Activated CD8-positive, alpha-beta memory T cell treated with anti-CD3 and anti-CD28 coated beads for 36 hours (primary cell): ENCODE measurements around the gene PRR29. TPM values are rescaled to one million over a fixed set of nuclear protein-coding genes. Genes with fewer than 3 reads are reported as not detected.
"Not testable (repeated sequence)": the region's sequence is repeated elsewhere in the genome, so short reads cannot be mapped to it uniquely, and the experiment has no call there.

ENCODE experiments used
- CTCF ChIA-PET: fragments of 350-600 bp; sonication (Branson Sonifier 250); formaldehyde crosslinking; loops from one replicate; lab custom pipeline; 2021; ENCODE audit warnings: antibody characterized with exemption; lab: Charles Lee
- POLR2A ChIA-PET: fragments of 350-600 bp; sonication (Branson Sonifier 250); formaldehyde crosslinking; loops from one replicate; lab custom pipeline; 2021; ENCODE audit warnings: antibody characterized with exemption; lab: Charles Lee
- total RNA-seq, 2 experiments: library from RNA; stranded (reverse); gene quantifications; one replicate each; pipeline ENCODE4 v1.2.3, GENCODE V29; 2021

Gene PRR29
- total RNA-seq, 2 experiments from 2014 or later, result 0.59 to 0.67 TPM

DNA sequence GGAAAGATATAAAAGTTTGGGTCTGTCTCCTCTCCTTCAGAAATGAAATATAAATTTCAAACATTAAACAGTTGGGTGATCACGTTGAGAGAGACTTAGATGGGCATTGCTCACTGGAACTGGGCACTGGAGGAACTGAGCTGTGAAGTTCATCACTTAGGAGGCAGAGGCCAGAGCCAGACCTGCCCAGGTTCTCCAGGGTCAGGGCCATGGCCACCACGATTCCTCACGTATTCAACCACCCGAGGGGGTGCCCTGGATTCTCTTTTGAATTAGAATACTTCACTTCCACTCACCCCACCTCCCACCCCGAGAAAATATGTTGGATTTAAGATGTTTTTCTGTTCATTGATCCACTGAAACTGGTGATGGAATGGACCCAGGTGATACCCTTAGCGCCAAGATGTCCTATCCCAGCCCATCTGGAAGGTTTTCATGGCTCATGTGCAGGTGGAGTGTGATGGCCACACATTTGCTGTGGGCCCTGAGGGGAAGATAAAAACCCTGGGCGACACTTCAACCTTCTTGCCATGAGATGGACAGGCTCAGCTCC lies 6.1 kb downstream of the PRR29 start:
- CTCF ChIA-PET, result interaction anchor here (1.3 kb wide), 1 partner anchor 23 kb away, joined by 3 read pairs; no protein-coding TSS in a partner anchor
- POLR2A ChIA-PET, result no interaction called here

DNA sequence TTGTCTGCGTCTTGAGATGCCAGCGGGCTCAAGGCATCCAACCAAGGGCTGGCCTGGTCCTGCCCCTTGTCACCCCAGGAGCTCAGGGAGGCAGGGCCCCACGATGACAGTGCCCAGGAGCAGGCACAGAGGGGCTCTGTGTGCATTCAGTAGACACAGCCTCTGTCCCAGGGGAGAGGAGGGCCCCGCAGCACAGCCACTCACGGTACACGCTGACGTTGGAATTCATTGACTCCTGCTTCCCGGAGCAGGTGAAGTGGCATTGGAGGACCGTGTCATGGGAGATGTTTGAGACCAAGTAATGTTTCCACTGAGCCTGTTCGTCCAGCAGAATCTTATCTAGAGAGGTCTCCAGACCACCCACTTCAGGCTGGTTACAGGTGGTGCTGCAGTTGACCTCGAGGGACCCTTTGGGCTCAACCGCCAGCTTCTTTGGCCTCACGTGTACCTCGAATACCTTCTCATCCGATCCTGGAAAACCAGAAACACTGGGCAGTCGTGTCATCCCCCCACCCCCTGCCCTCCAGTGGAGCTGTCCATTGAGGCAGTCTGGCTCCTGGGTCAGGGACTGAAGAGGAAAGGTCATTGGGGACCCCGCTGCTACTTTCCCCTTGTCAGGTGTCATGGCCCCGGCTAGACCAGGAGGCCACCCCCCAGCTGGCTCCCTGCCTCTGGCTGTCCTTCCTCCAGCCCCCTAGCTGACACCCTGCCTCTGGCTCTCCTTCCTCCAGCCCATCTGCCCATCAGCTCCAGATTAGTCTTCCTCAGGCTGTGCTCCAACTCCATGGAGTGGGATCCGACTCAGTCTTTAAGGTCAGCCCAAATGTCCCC lies 7.0 kb downstream of the PRR29 start:
- ChIA-PET POLR2A (no interaction called here), CTCF (interaction anchor here (1.3 kb wide), 2 partner anchors 20 to 24 kb away, joined by 3 read pairs; no protein-coding TSS in a partner anchor)

DNA sequence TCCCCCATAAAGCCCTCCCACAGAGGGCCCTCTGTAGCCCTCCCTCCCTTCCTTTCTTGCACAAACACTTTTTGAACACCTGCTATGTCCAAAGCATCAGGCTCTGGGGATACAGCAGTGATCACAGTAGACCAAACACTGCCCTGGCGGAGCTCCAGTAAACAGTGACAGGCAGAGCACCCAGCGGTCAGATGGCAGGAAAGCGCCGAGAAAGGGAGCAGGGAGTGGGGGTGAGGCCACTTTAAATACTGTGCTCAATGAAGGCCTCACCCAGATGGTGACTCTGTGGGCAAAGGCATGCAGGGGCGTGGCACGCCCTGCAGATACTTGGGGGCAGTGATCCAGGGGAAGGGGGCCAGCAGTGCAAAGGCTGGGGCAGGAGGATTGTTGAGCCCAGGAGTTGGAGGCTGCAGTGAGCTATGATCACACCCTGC lies 7.6 kb downstream of the PRR29 start:
- ChIA-PET POLR2A (no interaction called here), CTCF (interaction anchor here (1.3 to 2.2 kb wide), 2 partner anchors 15 to 20 kb away, joined by 3 to 8 read pairs; partner anchors contain the start of gene ICAM2)

DNA sequence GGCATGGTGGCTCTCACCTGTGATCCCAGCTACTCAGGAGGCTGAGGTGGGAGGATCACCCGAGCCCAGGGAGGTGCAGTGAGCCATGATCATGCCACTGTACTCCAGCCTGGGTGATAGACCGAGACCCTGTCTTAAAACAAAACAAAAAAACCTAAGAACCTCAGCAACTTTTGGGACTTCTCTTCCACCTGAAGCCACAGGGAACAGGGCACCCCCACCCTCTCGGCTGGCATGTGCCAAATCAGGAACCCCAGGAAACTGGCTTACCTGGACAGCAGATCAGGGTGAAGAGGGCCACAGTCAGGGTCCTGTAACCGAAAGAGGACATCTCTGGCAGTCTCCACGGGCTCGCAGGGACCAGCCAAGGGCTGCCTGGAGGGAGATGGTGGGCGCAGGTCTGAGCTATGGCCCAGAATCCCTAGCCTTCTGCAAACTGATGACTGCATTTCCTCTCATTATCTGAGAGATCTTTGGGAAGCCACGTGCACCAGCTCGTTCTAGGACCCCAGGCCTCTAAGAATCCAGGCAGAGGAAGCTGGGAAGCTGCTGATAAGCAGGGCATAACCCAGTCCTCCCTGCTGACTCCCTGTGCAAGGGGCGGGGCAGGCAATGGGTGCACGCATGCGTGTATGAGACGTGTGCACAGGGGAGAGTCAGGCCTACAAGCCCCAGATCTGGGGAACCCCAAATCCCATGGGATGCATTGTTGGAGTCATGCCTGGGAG lies 8.4 kb downstream of the PRR29 start:
- POLR2A ChIA-PET, result no interaction called here
- CTCF ChIA-PET, result interaction anchor here (1.1 to 2.2 kb wide), 3 partner anchors 14 to 87 kb away, joined by 3 to 8 read pairs (median 4); partner anchors contain the start of gene ICAM2

DNA sequence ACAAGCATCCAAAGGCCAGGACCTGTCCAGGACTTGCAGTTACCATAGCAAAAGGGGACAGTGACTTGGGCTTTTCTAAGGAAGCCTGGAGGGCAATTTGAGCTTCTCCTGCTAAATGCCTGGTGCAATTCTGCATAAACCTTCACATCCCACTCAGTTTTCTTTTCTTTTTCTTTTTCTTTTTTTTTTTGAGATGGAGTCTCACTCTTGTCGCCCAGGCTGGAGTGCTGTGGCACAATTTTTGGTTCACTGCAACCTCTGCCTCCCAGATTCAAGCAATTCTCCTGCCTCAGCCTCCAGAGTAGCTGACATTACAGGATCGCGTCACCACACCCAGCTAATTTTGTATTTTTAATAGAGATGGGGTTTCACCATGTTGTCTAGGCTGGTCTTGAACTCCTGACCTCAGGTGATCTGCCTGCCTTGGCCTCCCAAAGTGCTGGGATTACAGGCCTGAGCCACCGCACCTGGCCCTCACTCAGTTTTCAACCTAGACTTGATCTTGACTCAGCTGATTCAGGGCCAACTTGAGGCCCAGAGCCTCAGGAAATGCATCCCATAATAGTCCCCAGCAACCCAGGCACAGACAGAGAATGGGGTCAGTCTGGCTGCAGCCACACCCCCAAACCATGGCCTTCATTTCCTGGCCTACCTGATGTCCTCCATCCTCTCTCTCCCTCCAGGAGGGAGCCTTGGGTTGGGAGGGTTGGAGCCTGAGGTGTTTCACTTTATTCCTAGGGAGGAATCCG lies 9.1 kb downstream of the PRR29 start:
- POLR2A ChIA-PET, result not testable (repeated sequence)
- CTCF ChIA-PET, result interaction anchor here (0.6 to 2.2 kb wide), 4 partner anchors 13 to 88 kb away, joined by 3 to 8 read pairs (median 4); partner anchors contain the start of gene ICAM2

DNA sequence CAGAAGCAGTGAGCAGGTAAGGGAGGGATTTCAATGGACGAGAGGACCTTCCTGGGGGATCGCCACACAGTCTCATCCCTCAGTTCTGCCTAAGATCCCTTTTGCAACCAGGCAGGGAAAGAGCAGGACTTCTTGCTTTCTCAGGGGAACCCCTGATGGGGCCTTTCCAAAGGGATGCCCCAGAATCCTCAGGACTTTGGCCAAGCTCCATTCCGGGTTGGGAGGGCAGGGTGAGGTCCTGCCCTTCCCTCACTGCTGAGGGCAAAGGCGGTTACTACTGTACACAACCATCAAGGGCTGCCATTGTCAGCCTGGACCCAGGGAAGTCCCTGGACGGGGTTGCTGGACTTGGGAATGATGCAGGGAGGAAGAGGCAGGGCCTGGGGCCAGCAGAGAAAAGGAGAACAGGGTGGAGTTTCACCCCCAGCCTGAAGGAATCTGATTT lies 9.7 kb downstream of the PRR29 start:
- ChIA-PET POLR2A (no interaction called here), CTCF (interaction anchor here (0.6 to 2.2 kb wide), 3 partner anchors 12 to 88 kb away, joined by 3 to 8 read pairs (median 4); partner anchors contain the start of gene ICAM2)

DNA sequence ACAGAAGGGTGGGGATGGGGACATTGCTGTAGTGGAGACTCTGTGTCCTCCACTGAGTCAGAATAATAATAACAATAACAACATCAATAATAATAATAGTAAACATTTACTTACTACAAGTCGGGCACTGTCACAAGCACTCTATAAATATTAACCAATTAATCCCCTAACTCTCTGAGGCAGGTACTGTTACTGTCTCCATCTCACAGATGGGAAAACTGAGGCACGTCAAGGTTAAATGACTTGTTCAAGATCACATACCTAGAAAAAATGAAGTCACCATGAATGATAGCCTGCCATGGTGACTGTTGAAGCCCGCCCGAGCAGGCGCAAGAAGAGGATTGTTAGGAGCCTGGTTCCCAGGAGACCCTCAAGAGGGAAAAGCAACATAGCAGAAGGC lies 10.2 kb downstream of the PRR29 start:
- ChIA-PET CTCF (interaction anchor here (1.5 kb wide), 1 partner anchor 123 kb away, joined by 3 read pairs; no protein-coding TSS in a partner anchor), POLR2A (no interaction called here)

DNA sequence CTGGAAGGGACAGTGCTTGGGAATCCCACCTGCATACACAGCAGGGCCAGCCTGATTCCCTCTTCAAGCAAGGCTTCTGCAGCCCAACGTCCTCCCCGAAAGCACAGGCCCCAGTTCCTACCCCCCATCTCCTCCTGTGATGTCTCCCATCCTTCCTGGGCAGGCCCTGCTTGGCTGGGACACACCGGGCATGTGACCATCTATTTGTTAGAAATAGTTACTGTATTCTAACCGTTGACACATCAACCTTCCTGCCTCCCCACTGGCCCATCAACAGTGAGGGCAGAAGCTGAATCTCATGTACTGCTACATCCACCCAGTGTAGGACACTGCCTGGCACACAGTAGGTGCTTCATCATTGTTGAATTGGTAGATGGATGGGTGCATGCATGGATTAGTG lies 10.7 kb downstream of the PRR29 start:
- ChIA-PET POLR2A (no interaction called here), CTCF (interaction anchor here (1.5 kb wide), 1 partner anchor 123 kb away, joined by 3 read pairs; no protein-coding TSS in a partner anchor)

DNA sequence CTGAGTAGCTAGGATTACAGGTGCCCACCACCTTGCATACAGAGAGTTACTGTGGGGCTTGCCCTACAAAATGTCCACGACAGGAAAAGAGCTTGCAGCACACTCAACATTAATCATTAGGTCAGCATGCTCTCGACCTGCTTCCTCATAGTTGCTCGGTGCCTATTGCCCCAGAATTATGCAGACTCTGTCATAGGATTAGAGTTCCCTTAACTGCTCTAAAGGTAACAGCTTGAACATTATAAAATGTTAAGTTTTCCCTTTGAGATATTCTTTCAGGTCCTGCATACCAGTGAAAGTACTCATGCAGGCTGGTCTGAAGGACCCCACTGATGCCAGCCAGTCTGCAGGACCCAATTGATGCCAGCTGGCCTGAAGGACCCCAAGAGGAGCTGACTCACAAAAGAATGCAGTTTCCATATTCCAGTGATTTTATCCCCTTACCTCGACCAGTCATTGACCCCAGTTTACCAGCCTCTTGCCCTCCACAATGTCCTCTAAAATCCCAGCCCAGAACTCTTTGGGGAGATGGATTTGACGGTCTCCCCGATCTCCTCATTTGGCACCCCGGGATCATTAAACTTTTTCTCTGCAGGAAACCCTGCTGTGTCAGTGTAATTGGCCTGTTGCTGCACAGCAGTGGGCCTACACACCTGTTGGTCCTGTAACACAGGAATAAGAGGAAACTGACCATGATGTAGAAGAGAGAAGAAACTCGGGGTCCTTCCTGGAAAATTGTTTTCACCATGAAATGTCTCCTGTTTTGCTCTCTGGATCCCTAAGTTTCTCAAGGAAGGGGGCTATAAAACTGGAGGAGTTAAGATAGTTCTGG lies 11.6 kb downstream of the PRR29 start:
- ChIA-PET CTCF (interaction anchor here (1.0 to 1.5 kb wide), 2 partner anchors 16 to 122 kb away, joined by 3 to 5 read pairs; no protein-coding TSS in a partner anchor), POLR2A (no interaction called here)

DNA sequence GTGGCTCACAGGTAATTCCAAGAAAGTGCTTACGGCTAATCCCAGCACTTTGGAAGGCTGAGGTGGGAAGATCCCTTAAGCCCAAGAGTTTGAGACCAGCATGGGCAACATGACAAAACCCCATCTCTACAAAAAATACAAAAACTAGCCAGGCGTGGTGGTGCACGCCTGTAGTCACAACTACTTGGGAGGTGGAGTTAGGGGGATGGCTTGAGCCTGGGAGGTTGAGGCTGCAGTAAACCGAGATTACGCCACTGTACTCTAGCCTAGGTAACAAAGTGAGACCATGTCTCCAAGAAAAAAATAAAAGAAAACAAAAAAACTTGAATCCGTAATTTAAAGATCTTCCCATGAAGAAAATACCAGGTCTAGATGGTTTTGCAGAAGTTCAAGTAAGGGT lies 17.3 kb downstream of the PRR29 start:
- ChIA-PET CTCF (no interaction called here), POLR2A (no interaction called here)

DNA sequence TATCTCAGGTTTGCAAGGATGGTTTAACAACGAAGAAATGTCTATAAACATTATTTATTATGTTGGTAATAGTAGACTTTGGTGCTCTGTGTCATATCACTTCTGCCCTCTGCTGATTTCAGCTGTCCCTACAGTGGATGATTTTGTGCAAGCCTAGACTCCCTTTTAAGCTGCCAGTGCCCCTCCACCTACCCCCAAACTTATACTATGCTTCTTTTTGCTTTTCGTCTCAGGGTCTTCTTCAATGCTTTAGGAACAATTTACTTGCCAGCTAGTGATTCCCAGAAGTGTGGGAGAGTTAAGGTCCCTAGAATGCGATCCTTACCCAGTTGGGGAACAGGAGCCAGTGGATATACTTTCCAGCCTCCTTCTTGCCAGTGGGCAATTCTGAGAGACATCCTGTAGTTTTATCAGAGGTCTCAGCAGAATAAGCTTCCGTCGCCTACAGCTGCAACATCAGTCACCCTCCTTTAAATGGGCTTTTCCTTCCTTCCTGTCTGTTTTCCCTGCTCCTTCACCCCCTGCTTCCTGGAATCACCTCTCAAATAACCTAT lies 18.2 kb downstream of the PRR29 start:
- ChIA-PET POLR2A (interaction anchor here (0.8 kb wide), 1 partner anchor 9 kb away, joined by 3 read pairs; no protein-coding TSS in a partner anchor), CTCF (interaction anchor here (0.6 to 2.0 kb wide), 5 partner anchors 9 to 114 kb away, joined by 3 to 12 read pairs (median 4); partner anchors contain the start of genes ERN1 and PRR29)

DNA sequence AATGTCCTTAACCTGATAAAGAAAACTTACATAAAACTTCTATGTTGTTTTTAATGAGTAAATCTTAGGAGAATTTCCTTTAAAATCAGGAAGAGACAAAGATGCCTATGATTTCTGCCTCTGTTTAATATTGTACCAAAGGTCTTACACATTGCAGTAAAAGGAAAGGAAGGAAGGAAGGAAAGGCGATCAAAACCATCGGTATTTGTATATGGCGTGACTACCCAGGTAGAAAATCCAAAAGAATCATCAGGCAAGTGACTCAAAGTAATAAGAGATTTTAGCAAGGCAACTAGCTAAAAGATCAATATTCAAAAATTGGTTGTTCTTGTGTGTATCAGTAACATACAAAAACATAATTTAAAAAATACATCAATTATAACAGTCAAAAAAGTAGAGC lies 18.8 kb downstream of the PRR29 start:
- CTCF ChIA-PET, result interaction anchor here (1.3 to 2.0 kb wide), 4 partner anchors 8 to 98 kb away, joined by 4 to 12 read pairs (median 4); partner anchors contain the start of gene PRR29
- POLR2A ChIA-PET, result interaction anchor here (0.8 kb wide), 1 partner anchor 8 kb away, joined by 3 read pairs; no protein-coding TSS in a partner anchor

DNA sequence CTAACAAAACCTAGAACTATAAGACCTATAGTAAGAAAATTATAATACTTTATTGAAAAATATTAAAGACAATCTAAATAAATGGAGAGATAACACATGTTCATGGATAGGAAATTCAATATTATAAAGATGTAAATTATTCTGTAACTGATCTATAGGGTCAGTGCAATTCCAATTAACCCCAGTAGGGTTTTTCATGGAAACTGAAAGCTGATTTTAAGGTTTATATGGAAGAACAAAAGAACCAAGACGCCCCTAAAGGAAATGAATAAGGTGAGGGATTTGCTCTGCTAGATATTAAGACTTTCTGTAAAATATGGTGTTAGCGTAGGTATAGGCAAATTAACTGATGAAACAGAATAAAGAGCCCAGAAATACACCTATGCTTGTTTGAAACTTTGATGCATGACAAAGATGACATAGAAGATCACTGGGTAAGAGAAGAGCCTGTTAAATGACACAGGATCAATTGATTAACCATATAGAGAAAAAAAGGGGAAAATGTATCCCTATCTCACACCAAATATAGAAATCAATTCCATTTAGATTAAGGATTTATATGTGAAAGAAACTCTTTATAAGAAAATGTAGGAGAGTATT lies 19.3 kb downstream of the PRR29 start:
- POLR2A ChIA-PET, result interaction anchor here (0.8 kb wide), 1 partner anchor 8 kb away, joined by 3 read pairs; no protein-coding TSS in a partner anchor
- CTCF ChIA-PET, result interaction anchor here (0.6 to 2.0 kb wide), 5 partner anchors 8 to 98 kb away, joined by 3 to 12 read pairs (median 4); partner anchors contain the start of gene PRR29

DNA sequence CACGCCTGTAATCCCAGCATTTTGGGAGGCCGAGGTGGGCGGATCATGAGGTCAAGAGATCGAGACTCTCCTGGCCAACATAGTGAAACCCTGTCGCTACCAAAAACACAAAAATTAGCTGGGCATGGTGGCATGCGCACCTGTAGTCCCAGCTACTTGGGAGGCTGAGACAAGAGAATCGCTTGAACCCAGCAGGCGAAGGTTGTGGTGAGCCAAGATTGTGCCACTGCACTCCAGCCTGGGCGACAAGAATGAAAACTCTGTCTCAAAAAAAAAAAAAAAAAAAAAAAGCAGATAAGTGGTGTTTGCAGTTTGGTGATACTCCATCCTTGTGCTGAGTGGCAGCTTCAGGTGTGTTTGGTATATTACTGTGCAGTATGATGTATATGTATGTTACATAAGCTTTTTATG lies 21.4 kb downstream of the PRR29 start:
- ChIA-PET CTCF (interaction anchor here (1.1 to 3.1 kb wide), 7 partner anchors 13 to 114 kb away, joined by 3 to 10 read pairs (median 8); partner anchors contain the start of gene ERN1), POLR2A (interaction anchor here (1.1 to 2.8 kb wide), 7 partner anchors 9 to 485 kb away, joined by 4 to 28 read pairs (median 7); partner anchors contain the start of genes ERN1 and PRR29)

DNA sequence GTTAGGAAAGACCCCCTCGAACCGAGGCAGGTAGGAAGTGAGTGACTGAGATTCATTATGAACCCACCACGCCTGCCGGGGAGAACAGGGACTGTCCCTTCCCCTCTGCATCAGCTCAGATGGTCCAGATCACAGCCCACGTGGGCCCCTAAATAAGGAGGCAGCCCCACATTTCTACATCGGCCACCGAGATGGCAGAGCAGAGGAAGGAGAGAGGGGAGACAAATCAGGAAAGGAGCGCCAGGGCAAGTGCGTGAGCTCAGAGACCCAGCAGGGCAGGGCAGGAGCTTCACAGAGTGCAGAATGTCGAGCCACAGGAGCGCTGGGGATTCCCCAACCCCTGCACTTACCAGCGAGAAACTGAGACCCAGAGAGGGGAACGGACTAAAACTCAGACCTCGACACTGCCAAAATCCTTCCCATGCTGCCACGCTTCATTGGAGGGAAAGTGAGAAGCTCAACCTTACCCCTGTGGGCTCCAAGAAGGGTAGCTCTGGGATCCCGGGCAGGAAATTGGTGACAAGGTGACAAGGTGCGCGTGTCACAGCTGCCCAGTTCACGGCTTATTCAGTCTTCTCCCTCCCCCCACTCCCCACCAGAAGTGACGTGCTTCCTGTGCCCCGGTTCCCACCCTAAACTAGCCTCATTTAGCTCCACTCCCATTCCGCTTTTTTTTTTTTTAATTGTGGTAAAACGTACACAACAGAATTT lies 22.1 kb downstream of the PRR29 start, which contains the start of gene ICAM2:
Gene ICAM2 (minus strand): TSS at position 578 of the 711 bp plus-strand sequence. CDS start 13,942 bp downstream, outside the sequence.
- POLR2A ChIA-PET, result interaction anchor here (0.6 to 2.8 kb wide), 11 partner anchors 9 to 485 kb away, joined by 3 to 28 read pairs (median 5); partner anchors contain the start of genes ERN1 and PRR29
- CTCF ChIA-PET, result interaction anchor here (0.6 to 3.1 kb wide), 13 partner anchors 9 to 899 kb away, joined by 3 to 10 read pairs (median 4); partner anchors contain the start of genes ERN1 and LRRC37A3
